Astrocyte (in vitro differentiated cells and primary cell): ENCODE data around the gene EFNB3. TPM values are rescaled to one million over a fixed set of nuclear protein-coding genes. Genes with fewer than 3 reads are reported as not detected.

Experiments used
- DNase-seq: peaks from one replicate; pipeline ENCODE4 v3.0.0-alpha.2; 2010; ENCODE audit warnings: low read depth
- FAIRE-seq: peaks from 2 replicates; lab custom pipeline; 2011; peaks lifted over from hg19 to GRCh38; lab: Jason Lieb, UNC
- H2AFZ ChIP-seq: 2 replicates; pipeline ENCODE4 v1.6.0; 2012; ENCODE audit warnings: low read depth, low read length, inconsistent platforms
- H3K27ac ChIP-seq: 2 replicates; pipeline ENCODE4 v1.5.1; 2011; ENCODE audit warnings: low read depth, low read length, inconsistent platforms
- H3K27me3 ChIP-seq: 2 replicates; pipeline ENCODE4 v1.6.0; 2011; ENCODE audit warnings: low read length, inconsistent platforms; ENCODE audit not compliant: insufficient read depth
- H3K36me3 ChIP-seq: 2 replicates; pipeline ENCODE4 v1.5.1; 2011; ENCODE audit warnings: low read length, inconsistent platforms; ENCODE audit not compliant: insufficient read depth
- H3K4me1 ChIP-seq: 2 replicates; pipeline ENCODE4 v1.5.1; 2011; ENCODE audit warnings: low read length, inconsistent platforms; ENCODE audit not compliant: insufficient read depth
- H3K4me2 ChIP-seq: 2 replicates; pipeline ENCODE4 v1.6.0; 2012; ENCODE audit warnings: low read length, inconsistent platforms
- H3K4me3 ChIP-seq: 2 replicates; pipeline ENCODE4 v1.5.1; 2011; ENCODE audit warnings: low read depth, mild to moderate bottlenecking, low read length, inconsistent platforms; ENCODE audit not compliant: insufficient read depth
- H3K79me2 ChIP-seq: 2 replicates; pipeline ENCODE4 v1.6.0; 2012; ENCODE audit warnings: mild to moderate bottlenecking, low read length, inconsistent platforms; ENCODE audit not compliant: insufficient read depth
- H3K9ac ChIP-seq: 2 replicates; pipeline ENCODE4 v1.6.0; 2012; ENCODE audit warnings: mild to moderate bottlenecking, low read length, inconsistent platforms
- H3K9me3 ChIP-seq: 2 replicates; pipeline ENCODE4 v1.5.1; 2012; ENCODE audit warnings: low read depth, mild to moderate bottlenecking, low read length, inconsistent platforms; ENCODE audit not compliant: insufficient read depth
- H4K20me1 ChIP-seq: 2 replicates; pipeline ENCODE4 v1.6.0; 2012; ENCODE audit warnings: low read length, inconsistent platforms; ENCODE audit not compliant: insufficient read depth
- H3K27ac Mint-ChIP-seq: one replicate; pipeline ENCODE4 v1.8.0; 2021; ENCODE audit warnings: mild to moderate bottlenecking, mixed read lengths; ENCODE audit not compliant: unreplicated experiment
- H3K27me3 Mint-ChIP-seq: one replicate; pipeline ENCODE4 v1.8.0; 2021; ENCODE audit warnings: low read depth, mixed read lengths; ENCODE audit not compliant: unreplicated experiment
- H3K36me3 Mint-ChIP-seq: one replicate; pipeline ENCODE4 v1.8.0; 2021; ENCODE audit warnings: low read depth, mixed read lengths; ENCODE audit not compliant: unreplicated experiment
- H3K4me1 Mint-ChIP-seq: one replicate; pipeline ENCODE4 v1.8.0; 2021; ENCODE audit warnings: low read depth, mixed read lengths; ENCODE audit not compliant: unreplicated experiment
- H3K4me3 Mint-ChIP-seq: one replicate; pipeline ENCODE4 v1.8.0; 2021; ENCODE audit warnings: mild to moderate bottlenecking, moderate library complexity, mixed read lengths; ENCODE audit not compliant: unreplicated experiment
- H3K9me3 Mint-ChIP-seq: one replicate; pipeline ENCODE4 v1.8.0; 2021; ENCODE audit warnings: mild to moderate bottlenecking, mixed read lengths; ENCODE audit not compliant: unreplicated experiment
- EZH2 ChIP-seq: IDR thresholded peaks from 2 replicates; pipeline ENCODE4 v1.6.1; 2012; ENCODE audit warnings: mild to moderate bottlenecking, low read length, inconsistent platforms; ENCODE audit not compliant: insufficient read depth
- total RNA-seq: library from RNA; stranded (reverse); gene quantifications from 2 replicates; pipeline ENCODE4 v1.2.1, GENCODE V29; 2021
- TF ChIP-seq, protein P1 (sequence below): IDR thresholded peaks from 2 replicates; pipeline ENCODE4 v1.5.1; 2011; ENCODE audit warnings: low read depth, mild to moderate bottlenecking, inconsistent platforms, low read length, moderate library complexity; ENCODE audit not compliant: insufficient read depth

The EFNB3 gene
- total RNA-seq, 1 donor from 2014 or later: 7.0 TPM

- H3K79me2 ChIP-seq: peaks cover 8% of the 10 kb centered on the region
- no peak overlapping the region for H3K4me3 Mint-ChIP-seq
- H3K36me3 Mint-ChIP-seq: peaks cover 33% of the 10 kb centered on the region
- H3K4me1 Mint-ChIP-seq: peaks cover 19% of the 10 kb centered on the region
- H3K4me2 ChIP-seq: no peak overlapping the region
- H4K20me1 ChIP-seq: peaks cover 8% of the 10 kb centered on the region
- H3K27ac Mint-ChIP-seq: no peak overlapping the region
- H3K36me3 ChIP-seq: peaks cover 28% of the 10 kb centered on the region
- FAIRE-seq (no peak), DNase-seq (no peak)
- no peak overlapping the region for H3K9ac ChIP-seq
- H3K27me3 Mint-ChIP-seq: no peaks in the 10 kb centered on the region
- H3K9me3 Mint-ChIP-seq: peaks cover 3% of the 10 kb centered on the region
- H3K4me3 ChIP-seq: no peak overlapping the region
- H2AFZ ChIP-seq: no peak overlapping the region
- H3K4me1 ChIP-seq: peaks cover 5% of the 10 kb centered on the region
- H3K9me3 ChIP-seq: peaks cover 8% of the 10 kb centered on the region
- no peaks in the 10 kb centered on the region for H3K27me3 ChIP-seq
- TF ChIP-seq, protein P1, sequence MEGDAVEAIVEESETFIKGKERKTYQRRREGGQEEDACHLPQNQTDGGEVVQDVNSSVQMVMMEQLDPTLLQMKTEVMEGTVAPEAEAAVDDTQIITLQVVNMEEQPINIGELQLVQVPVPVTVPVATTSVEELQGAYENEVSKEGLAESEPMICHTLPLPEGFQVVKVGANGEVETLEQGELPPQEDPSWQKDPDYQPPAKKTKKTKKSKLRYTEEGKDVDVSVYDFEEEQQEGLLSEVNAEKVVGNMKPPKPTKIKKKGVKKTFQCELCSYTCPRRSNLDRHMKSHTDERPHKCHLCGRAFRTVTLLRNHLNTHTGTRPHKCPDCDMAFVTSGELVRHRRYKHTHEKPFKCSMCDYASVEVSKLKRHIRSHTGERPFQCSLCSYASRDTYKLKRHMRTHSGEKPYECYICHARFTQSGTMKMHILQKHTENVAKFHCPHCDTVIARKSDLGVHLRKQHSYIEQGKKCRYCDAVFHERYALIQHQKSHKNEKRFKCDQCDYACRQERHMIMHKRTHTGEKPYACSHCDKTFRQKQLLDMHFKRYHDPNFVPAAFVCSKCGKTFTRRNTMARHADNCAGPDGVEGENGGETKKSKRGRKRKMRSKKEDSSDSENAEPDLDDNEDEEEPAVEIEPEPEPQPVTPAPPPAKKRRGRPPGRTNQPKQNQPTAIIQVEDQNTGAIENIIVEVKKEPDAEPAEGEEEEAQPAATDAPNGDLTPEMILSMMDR: peak; percentile 21
- no peak for TF ChIP-seq EZH2
- no peak overlapping the region for H3K27ac ChIP-seq
Measured at GRCh38 chr17:7673239-7673638, 31.8 kb upstream of the EFNB3 start.

DNA sequence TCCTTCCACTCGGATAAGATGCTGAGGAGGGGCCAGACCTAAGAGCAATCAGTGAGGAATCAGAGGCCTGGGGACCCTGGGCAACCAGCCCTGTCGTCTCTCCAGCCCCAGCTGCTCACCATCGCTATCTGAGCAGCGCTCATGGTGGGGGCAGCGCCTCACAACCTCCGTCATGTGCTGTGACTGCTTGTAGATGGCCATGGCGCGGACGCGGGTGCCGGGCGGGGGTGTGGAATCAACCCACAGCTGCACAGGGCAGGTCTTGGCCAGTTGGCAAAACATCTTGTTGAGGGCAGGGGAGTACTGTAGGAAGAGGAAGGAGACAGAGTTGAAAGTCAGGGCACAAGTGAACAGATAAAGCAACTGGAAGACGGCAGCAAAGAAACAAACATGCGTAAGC, 30.1 kb upstream of the EFNB3 start:
- H3K36me3 ChIP-seq: peaks cover 23% of the 10 kb centered on the region
- H3K79me2 ChIP-seq: peaks cover 16% of the 10 kb centered on the region
- H3K4me1 ChIP-seq: peaks cover 5% of the 10 kb centered on the region
- FAIRE-seq (no peak), DNase-seq (no peak)
- H3K27me3 Mint-ChIP-seq: no peaks in the 10 kb centered on the region
- TF ChIP-seq EZH2: no peak
- TF ChIP-seq, protein P1: no peak
- H3K27ac Mint-ChIP-seq: no peak overlapping the region
- H3K27ac ChIP-seq: no peak overlapping the region
- peaks cover 19% of the 10 kb centered on the region for H3K4me1 Mint-ChIP-seq
- no peak overlapping the region for H3K4me3 ChIP-seq
- peak overlapping the region; percentile 31 for H3K4me3 Mint-ChIP-seq
- H3K27me3 ChIP-seq: no peaks in the 10 kb centered on the region
- H2AFZ ChIP-seq: no peak overlapping the region
- peaks cover 8% of the 10 kb centered on the region for H3K9me3 ChIP-seq
- H3K36me3 Mint-ChIP-seq: peaks cover 30% of the 10 kb centered on the region
- peaks cover 15% of the 10 kb centered on the region for H4K20me1 ChIP-seq
- H3K4me2 ChIP-seq: no peak overlapping the region
- H3K9ac ChIP-seq: no peak overlapping the region
- peaks cover 3% of the 10 kb centered on the region for H3K9me3 Mint-ChIP-seq

DNA sequence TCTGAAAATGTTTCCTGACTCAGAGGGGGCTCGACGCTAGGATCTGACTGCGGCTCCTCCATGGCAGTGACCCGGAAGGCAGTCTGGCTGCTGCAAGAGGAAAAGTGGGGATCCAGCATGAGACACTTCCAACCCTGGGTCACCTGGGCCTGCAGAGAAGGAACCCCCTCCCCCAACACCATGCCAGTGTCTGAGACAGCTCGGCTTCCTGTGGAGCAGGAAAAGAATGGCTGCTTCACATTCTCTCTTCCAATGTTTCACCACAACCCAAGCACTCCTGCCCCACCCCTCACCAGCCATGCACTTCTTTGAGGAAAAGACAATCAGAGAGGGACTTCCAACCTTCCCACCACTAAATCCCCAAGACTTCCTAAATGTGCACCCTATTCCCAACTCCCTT, 28.5 kb upstream of the EFNB3 start:
- H3K9ac ChIP-seq: no peak overlapping the region
- FAIRE-seq: no peak
- Mint-ChIP-seq H3K4me3 (no peak overlapping the region), H3K27ac (peak overlapping the region; percentile 79), H3K36me3 (peaks cover 23% of the 10 kb centered on the region), H3K9me3 (peaks cover 3% of the 10 kb centered on the region), H3K27me3 (no peaks in the 10 kb centered on the region), H3K4me1 (peaks cover 19% of the 10 kb centered on the region)
- no peak overlapping the region for H3K4me3 ChIP-seq
- H3K79me2 ChIP-seq: peaks cover 23% of the 10 kb centered on the region
- H3K4me1 ChIP-seq: peaks cover 5% of the 10 kb centered on the region
- H3K27ac ChIP-seq: no peak overlapping the region
- H3K36me3 ChIP-seq: peaks cover 17% of the 10 kb centered on the region
- H3K4me2 ChIP-seq: peak overlapping the region; percentile 34
- H3K9me3 ChIP-seq: peaks cover 8% of the 10 kb centered on the region
- peaks cover 20% of the 10 kb centered on the region for H4K20me1 ChIP-seq
- no peak for DNase-seq
- H3K27me3 ChIP-seq: no peaks in the 10 kb centered on the region
- TF ChIP-seq, protein P1: no peak
- no peak for TF ChIP-seq EZH2
- H2AFZ ChIP-seq: no peak overlapping the region
